Tongue (tissue), 2 donors: ENCODE data around the gene CC2D2B. TPM values are rescaled to one million over a fixed set of nuclear protein-coding genes. Genes with fewer than 3 reads are reported as not detected.

Source experiments
- small RNA-seq: library from RNA; depleted of rRNA; stranded (forward); fragments of <200 nt; gene quantifications from one replicate; pipeline ENCODE3, GENCODE V24; 2014; ENCODE audit warnings: low replicate concordance
- total RNA-seq: library from RNA; depleted of rRNA; stranded (reverse); fragments of >200 nt; gene quantifications from one replicate; pipeline ENCODE4 v1.2.3, GENCODE V29; 2014

The CC2D2B gene
- total RNA-seq, 1 donor from 2014 or later, result 2.2 TPM

Small RNAs within 50 kb of the gene (small RNA-seq; reads per million reads assigned to genes)
- 0.47 reads per million, percentile 71 among the genes with 10 or more reads in this experiment for gene MIR3157

Other genes starting within 250 kb of the CC2D2B start
- 25.2 TPM for gene TCTN3, start 214.0 kb upstream of the CC2D2B start, total RNA-seq
- gene ENTPD1, start 151.8 kb upstream of the CC2D2B start, total RNA-seq, result 33.5 TPM
- 9.1 TPM for gene CCNJ, start 135.6 kb downstream of the CC2D2B start, total RNA-seq
- gene ZNF518A, start 222.3 kb downstream of the CC2D2B start, total RNA-seq, result 51.2 TPM